K562 (cell line): Measurements from ENCODE around the gene SF3B3. TPM values are rescaled to one million over a fixed set of nuclear protein-coding genes. Genes with fewer than 3 reads are reported as not detected.

Experiments
- ATAC-seq: fragments of 200-7000 bp; cut with Tn5 transposase; 3 replicates; pipeline ENCODE4 v1.9.1; 2020; ENCODE audit warnings: moderate library complexity
- BruUV-seq: library from RNA; stranded (reverse); fragments of 400-500 nt; replicated peaks from 2 replicates; lab custom pipeline; 2021; lab: Mats Ljungman, UMichigan
- CTCF ChIA-PET: fragments of 300-600 bp; formaldehyde crosslinking; extraction: SDS; loops from one replicate; lab custom pipeline; 2021; ENCODE audit warnings: low intra/inter-chr PET ratio; lab: Yijun Ruan, JAX
- POLR2A ChIA-PET: fragments of 300-600, 350-650 bp; sonication (Branson Sonifier 250); formaldehyde crosslinking; extraction: SDS; loops from one replicate; lab custom pipeline; 2021; ENCODE audit warnings: antibody characterized with exemption, inconsistent platforms; lab: Yijun Ruan, JAX
- DNase-seq, 4 experiments: peaks; one replicate each; pipeline versions ENCODE4 v3.0.0 to v3.0.0-alpha.2; 2011 to 2018; ENCODE audit warnings: low spot score in 3 of 4, mixed read lengths in 3 of 4; ENCODE audit errors: extremely low read depth in 1 of 4
- FAIRE-seq: peaks from 2 replicates; lab custom pipeline; 2011; peaks lifted over from hg19 to GRCh38; lab: Jason Lieb, UNC
- H2AFZ ChIP-seq: 2 replicates; pipeline ENCODE4 v1.6.0; 2011; ENCODE audit warnings: low read depth, low read length, control low read depth, inconsistent platforms
- H3K27ac ChIP-seq: fragments of 200-600 bp; 3 replicates; pipeline ENCODE4 v1.8.0; 2011; ENCODE audit warnings: low read depth, mild to moderate bottlenecking, control low read depth, inconsistent platforms, low read length, moderate library complexity, mixed read lengths; ENCODE audit errors: extremely low read depth
- H3K27me3 ChIP-seq, 2 experiments: fragments of 300-600 bp in 1 of 2; 2 replicates in 1 of 2; 3 replicates in 1 of 2; pipeline versions ENCODE4 v1.6.0 to v1.8.0; 2011; ENCODE audit warnings: inconsistent platforms in 2 of 2, low read length in 2 of 2, mild to moderate bottlenecking in 1 of 2, mixed read lengths in 1 of 2, moderate library complexity in 1 of 2; ENCODE audit not compliant: control insufficient read depth in 2 of 2, insufficient read depth in 2 of 2
- H3K36me3 ChIP-seq: fragments of 300-600 bp; 3 replicates; pipeline ENCODE4 v1.8.0; 2011; ENCODE audit warnings: mild to moderate bottlenecking, low read length, inconsistent platforms; ENCODE audit not compliant: control insufficient read depth, insufficient read depth
- H3K4me1 ChIP-seq, 2 experiments: fragments of 200-600 bp in 1 of 2; replicated peaks in 1 of 2; 2 replicates in 1 of 2; 3 replicates in 1 of 2; pipeline versions ENCODE4 v1.5.1 to v1.8.0; 2011; ENCODE audit warnings: inconsistent platforms in 2 of 2, low read length in 2 of 2, mild to moderate bottlenecking in 1 of 2, mixed read lengths in 1 of 2, moderate library complexity in 1 of 2; ENCODE audit not compliant: control insufficient read depth in 2 of 2, insufficient read depth in 2 of 2
- H3K4me2 ChIP-seq: 2 replicates; pipeline ENCODE4 v1.6.1; 2011; ENCODE audit warnings: low read length, control low read depth, inconsistent platforms, mixed read lengths; ENCODE audit not compliant: insufficient read depth
- H3K4me3 ChIP-seq: fragments of 200-600 bp; sonication (generic), shearing (Covaris generic); 2 replicates; pipeline ENCODE4 v1.5.1; 2016; ENCODE audit warnings: control low read depth, inconsistent platforms
- H3K79me2 ChIP-seq: fragments of 200-600 bp; 3 replicates; pipeline ENCODE4 v1.8.0; 2011; ENCODE audit warnings: low read length, inconsistent platforms; ENCODE audit not compliant: control insufficient read depth, insufficient read depth
- H3K9ac ChIP-seq, 2 experiments: 2 replicates each; pipeline versions ENCODE4 v1.6.0 to v1.6.1; 2011; ENCODE audit warnings: low read depth in 2 of 2, low read length in 2 of 2, control low read depth in 1 of 2, inconsistent platforms in 1 of 2, mild to moderate bottlenecking in 1 of 2, mixed read lengths in 1 of 2; ENCODE audit not compliant: insufficient read depth in 1 of 2
- H3K9me1 ChIP-seq: one replicate; pipeline ENCODE4 v1.6.0; 2011; ENCODE audit warnings: inconsistent platforms, mild to moderate bottlenecking, low read length, moderate library complexity; ENCODE audit not compliant: control insufficient read depth, insufficient read depth
- H3K9me3 ChIP-seq: replicated peaks from 2 replicates; pipeline ENCODE4 v1.5.1; 2011; ENCODE audit warnings: low read depth, low read length, inconsistent platforms; ENCODE audit not compliant: control insufficient read depth, insufficient read depth
- H4K20me1 ChIP-seq: replicated peaks from 2 replicates; pipeline ENCODE4 v1.6.1; 2011; ENCODE audit warnings: low read length, inconsistent platforms, mixed read lengths; ENCODE audit not compliant: control insufficient read depth, insufficient read depth
- CCAR2 ChIP-seq: fragments of 200-400 bp; formaldehyde crosslinking; IDR thresholded peaks from 2 replicates; pipeline ENCODE4 v1.6.1; 2017; ENCODE audit warnings: mild to moderate bottlenecking, low read depth, low read length
- CLOCK ChIP-seq: fragments of 250-450 bp; sonication (Bioruptor Pico); IDR thresholded peaks from 2 replicates; pipeline ENCODE4 v1.4.0; 2020; ENCODE audit warnings: mild to moderate bottlenecking, moderate library complexity, borderline replicate concordance
- HMG20A ChIP-seq: fragments of 450-650 bp; formaldehyde crosslinking; conservative IDR thresholded peaks from 2 replicates; pipeline ENCODE4 v1.4.0; 2020; ENCODE audit warnings: mild to moderate bottlenecking, mixed read lengths
- NONO ChIP-seq, 2 experiments: fragments of 200-400 bp in 1 of 2; fragments of 450-650 bp in 1 of 2; formaldehyde crosslinking in 1 of 2; IDR thresholded peaks; 2 replicates each; pipeline ENCODE4 v1.6.1; 2017; ENCODE audit warnings: low read depth in 2 of 2, mild to moderate bottlenecking in 2 of 2, moderate library complexity in 2 of 2, low read length in 1 of 2
- ZNF583 ChIP-seq: fragments of 250-450 bp; sonication (Bioruptor Pico); IDR thresholded peaks from 2 replicates; pipeline ENCODE4 v1.4.0; 2020
- WGBS: fragments of 100-300 bp; shearing (Covaris generic); methylation state at CpG from one replicate; pipeline ENCODE4 v1.1.6; 2016; ENCODE audit warnings: low coverage, mixed read lengths; ENCODE audit not compliant: insufficient coverage; ENCODE audit errors: missing lambda C conversion rate; 5-methylcytosine and 5-hydroxymethylcytosine counted together
- in situ Hi-C: fragments of 300-500 bp; cut with MboI; formaldehyde crosslinking; loops from 4 replicates; pipeline ENCODE4 v1.15.0; 2018; ENCODE audit warnings: inconsistent platforms, mixed read lengths
- intact Hi-C: fragments of 100-400 bp; cut with micrococcal nuclease; formaldehyde crosslinking; loops from 2 replicates; pipeline ENCODE4 v1.14.2; 2022
- polyA plus RNA-seq, 8 experiments: library from polyadenylated mRNA; depleted of rRNA in 4 of 8; stranded (reverse) in 5 of 8; unstranded in 3 of 8; fragments of >200 nt; fragmentation: Nextera tagmentation in 2 of 8; fragmentation: Illumina TruSeq in 1 of 8; extraction: Ambion mirVana in 2 of 8; extraction: Trizol in 1 of 8; gene quantifications; 2 replicates each; pipeline versions ENCODE4 v1.2.1 to v1.2.3, GENCODE V29; 2011 to 2014; ENCODE audit warnings: inconsistent platforms in 1 of 8, missing spikeins in 1 of 8
- total RNA-seq, 7 experiments: library from RNA; depleted of rRNA in 6 of 7; stranded (reverse); fragments of >200 nt in 6 of 7; fragmentation: Illumina TruSeq in 2 of 7; extraction: Trizol in 2 of 7; gene quantifications; 2 replicates each; pipeline versions ENCODE4 v1.2.1 to v1.2.3, GENCODE V29; 2011 to 2021; ENCODE audit warnings: low replicate concordance in 1 of 7

The SF3B3 gene
- total and polyA plus RNA-seq, 9 of the 15 experiments (the other 6 are each of a cell fraction or from before 2014, with no cell fraction given) = 98.9 to 546 (median 221) TPM

GRCh38 chr16:70551788-70552187 is 28.2 kb downstream of the SF3B3 start:
- no peak overlapping the region for H3K4me2 ChIP-seq
- H3K9ac ChIP-seq = no peak overlapping the region
- peaks cover 98% of the 10 kb centered on the region for H3K36me3 ChIP-seq
- H3K4me3 ChIP-seq = no peak overlapping the region
- H3K9me1 ChIP-seq = no peaks in the 10 kb centered on the region
- ATAC-seq = no peak
- H3K27me3 ChIP-seq = no peaks in the 10 kb centered on the region
- TF ChIP-seq CLOCK (CRISPR knock-in tag) = no peak
- TF ChIP-seq NONO (IDR thresholded peaks at IDR 0.05; ENCODE audit: low read depth in 2 of 2, low read length in 1 of 2) = no peak
- TF ChIP-seq CCAR2 = no peak
- TF ChIP-seq ZNF583 = no peak
- no peak for TF ChIP-seq HMG20A (CRISPR knock-in tag)
- POLR2A ChIA-PET = interaction anchor here (0.9 to 1.9 kb wide), 6 partner anchors 10 to 27 kb away, joined by 3 to 7 read pairs (median 4); no protein-coding TSS in a partner anchor
- no peak for FAIRE-seq
- in situ Hi-C loops (no loop called here), intact Hi-C loops (no loop called here)
- no peak overlapping the region for H2AFZ ChIP-seq
- peaks cover 73% of the 10 kb centered on the region for H3K79me2 ChIP-seq
- WGBS = 65% methylated on average over 3 of the region's 3 CpGs
- no peak overlapping the region for H3K27ac ChIP-seq
- no peak for DNase-seq
- BruUV-seq = no TSS peak
- no peaks in the 10 kb centered on the region for H3K4me1 ChIP-seq
- CTCF ChIA-PET = no interaction called here
- peaks cover 27% of the 10 kb centered on the region for H4K20me1 ChIP-seq
- no peaks in the 10 kb centered on the region for H3K9me3 ChIP-seq
